ENCODE measurements around the gene RBM28.

The RBM28 gene

GRCh38 chr7:128265156-128265905 lies 78.4 kb downstream of the RBM28 start:
- TF ChIP-seq MYC (IDR thresholded peaks at IDR 0.05; ENCODE audit: low read depth, low read length): no peak
- TF ChIP-seq, protein P1, sequence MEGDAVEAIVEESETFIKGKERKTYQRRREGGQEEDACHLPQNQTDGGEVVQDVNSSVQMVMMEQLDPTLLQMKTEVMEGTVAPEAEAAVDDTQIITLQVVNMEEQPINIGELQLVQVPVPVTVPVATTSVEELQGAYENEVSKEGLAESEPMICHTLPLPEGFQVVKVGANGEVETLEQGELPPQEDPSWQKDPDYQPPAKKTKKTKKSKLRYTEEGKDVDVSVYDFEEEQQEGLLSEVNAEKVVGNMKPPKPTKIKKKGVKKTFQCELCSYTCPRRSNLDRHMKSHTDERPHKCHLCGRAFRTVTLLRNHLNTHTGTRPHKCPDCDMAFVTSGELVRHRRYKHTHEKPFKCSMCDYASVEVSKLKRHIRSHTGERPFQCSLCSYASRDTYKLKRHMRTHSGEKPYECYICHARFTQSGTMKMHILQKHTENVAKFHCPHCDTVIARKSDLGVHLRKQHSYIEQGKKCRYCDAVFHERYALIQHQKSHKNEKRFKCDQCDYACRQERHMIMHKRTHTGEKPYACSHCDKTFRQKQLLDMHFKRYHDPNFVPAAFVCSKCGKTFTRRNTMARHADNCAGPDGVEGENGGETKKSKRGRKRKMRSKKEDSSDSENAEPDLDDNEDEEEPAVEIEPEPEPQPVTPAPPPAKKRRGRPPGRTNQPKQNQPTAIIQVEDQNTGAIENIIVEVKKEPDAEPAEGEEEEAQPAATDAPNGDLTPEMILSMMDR (IDR thresholded peaks at IDR 0.05; ENCODE audit: low read depth, low read length): no peak
- no peak for TF ChIP-seq MAX (IDR thresholded peaks at IDR 0.05; ENCODE audit: low read depth, low read length)
- TF ChIP-seq POLR2A (IDR thresholded peaks at IDR 0.05; ENCODE audit: extremely low read depth, insufficient read length): no peak
- H3K4me3 ChIP-seq (ENCODE audit: low read depth, low read length): no peak overlapping the region

DNA sequence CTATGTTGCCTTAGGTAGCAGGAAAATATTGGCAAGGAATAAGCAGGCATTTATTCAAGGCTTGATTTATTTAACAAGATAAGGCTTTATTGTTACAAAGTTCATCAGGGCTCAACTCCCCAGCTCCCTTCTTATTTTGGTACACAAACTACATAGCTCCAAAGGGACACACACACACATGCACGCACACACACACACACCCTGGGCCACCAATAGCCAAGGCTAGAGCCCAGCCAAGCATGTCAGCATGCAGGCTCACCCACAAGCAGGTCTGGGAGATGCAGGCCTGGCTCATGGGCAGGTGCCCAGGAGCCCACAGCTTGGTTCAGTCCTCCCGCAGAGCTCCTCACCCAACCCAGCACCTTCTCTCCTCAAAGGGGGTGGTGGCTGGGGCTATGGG lies 79.2 kb downstream of the RBM28 start:
- TF ChIP-seq MYC (IDR thresholded peaks at IDR 0.05; ENCODE audit: low read depth, low read length): no peak
- no peak for TF ChIP-seq MAX (IDR thresholded peaks at IDR 0.05; ENCODE audit: low read depth, low read length)
- no peak for TF ChIP-seq POLR2A (IDR thresholded peaks at IDR 0.05; ENCODE audit: extremely low read depth, insufficient read length)
- TF ChIP-seq, protein P1 (IDR thresholded peaks at IDR 0.05; ENCODE audit: low read depth, low read length): no peak
- H3K4me3 ChIP-seq (ENCODE audit: low read depth, low read length): no peak overlapping the region
- DNase-seq (ENCODE audit: low read depth): no peak

More at GRCh38 chr7:128265156-128265905, 78.4 kb downstream of the RBM28 start:
- no peak for DNase-seq (ENCODE audit: low read depth)

- H3K4me3 ChIP-seq (ENCODE audit: low read depth, low read length): no peak overlapping the region
- DNase-seq (ENCODE audit: low read depth): no peak
- TF ChIP-seq MAX (IDR thresholded peaks at IDR 0.05; ENCODE audit: low read depth, low read length): no peak
- TF ChIP-seq, protein P1 (IDR thresholded peaks at IDR 0.05; ENCODE audit: low read depth, low read length): no peak
- TF ChIP-seq MYC (IDR thresholded peaks at IDR 0.05; ENCODE audit: low read depth, low read length): no peak
Observed at GRCh38 chr7:128263420-128263819, 80.3 kb downstream of the RBM28 start.

DNA sequence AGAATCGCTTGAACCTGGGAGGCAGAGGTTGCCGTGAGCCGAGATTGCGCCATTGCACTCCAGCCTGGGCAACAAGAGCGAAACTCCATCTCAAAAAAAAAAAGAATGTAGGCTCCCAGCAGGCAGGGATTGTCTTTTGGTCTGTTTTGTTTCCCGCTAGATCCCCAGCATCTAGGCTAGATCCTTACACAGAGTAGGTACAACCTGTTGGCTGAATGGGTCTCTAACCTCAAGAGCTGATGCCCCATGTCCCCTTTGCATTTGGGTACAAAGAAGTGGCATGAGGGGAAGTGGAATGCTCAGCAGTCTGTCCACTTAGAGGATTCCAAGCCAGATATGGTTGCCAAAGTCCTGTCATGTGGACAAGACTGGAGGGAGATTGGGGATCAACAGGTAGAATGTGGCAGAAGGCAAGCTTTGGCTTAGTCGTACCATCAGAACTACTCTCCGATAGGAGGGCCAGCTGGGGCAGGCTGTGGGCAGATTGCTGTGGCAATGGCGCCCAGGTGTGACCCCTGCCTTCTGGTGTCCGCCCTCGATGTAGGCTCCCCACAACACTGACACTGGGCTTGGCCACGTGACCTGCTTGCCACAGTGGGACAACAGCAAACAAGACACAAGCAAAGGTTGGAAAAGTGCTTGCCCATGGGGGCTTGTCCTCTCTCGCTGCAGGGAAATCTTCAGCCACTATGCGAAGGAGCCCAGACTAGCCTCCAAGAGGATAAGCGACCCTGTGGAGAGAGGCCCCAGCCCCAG lies 81.3 kb downstream of the RBM28 start:
- TF ChIP-seq, protein P1 (IDR thresholded peaks at IDR 0.05; ENCODE audit: low read depth, low read length): no peak
- no peak for TF ChIP-seq MAX (IDR thresholded peaks at IDR 0.05; ENCODE audit: low read depth, low read length)
- TF ChIP-seq MYC (IDR thresholded peaks at IDR 0.05; ENCODE audit: low read depth, low read length): no peak
- no peak for TF ChIP-seq POLR2A (IDR thresholded peaks at IDR 0.05; ENCODE audit: extremely low read depth, insufficient read length)
- DNase-seq (ENCODE audit: low read depth): no peak
- H3K4me3 ChIP-seq (ENCODE audit: low read depth, low read length): no peak overlapping the region

- DNase-seq (ENCODE audit: low read depth): no peak
- TF ChIP-seq MAX (IDR thresholded peaks at IDR 0.05; ENCODE audit: low read depth, low read length) (no peak), POLR2A (IDR thresholded peaks at IDR 0.05; ENCODE audit: extremely low read depth, insufficient read length) (no peak), MYC (IDR thresholded peaks at IDR 0.05; ENCODE audit: low read depth, low read length) (no peak)
- TF ChIP-seq, protein P1 (IDR thresholded peaks at IDR 0.05; ENCODE audit: low read depth, low read length): no peak
- no peak overlapping the region for H3K4me3 ChIP-seq (ENCODE audit: low read depth, low read length)
Observed at GRCh38 chr7:128260069-128260795, 83.5 kb downstream of the RBM28 start.

Data from NB4 (cell line).